GM21515 (cell line): ENCODE data around the gene OR6C4.
"Not testable (repeated sequence)": the region's sequence is repeated elsewhere in the genome, so short reads cannot be mapped to it uniquely, and the experiment has no call there.

Source experiments
- ATAC-seq: cut with Tn5 transposase; IDR thresholded peaks from one replicate; pipeline ENCODE4 v1.9.1; 2021; ENCODE audit not compliant: unreplicated experiment

Gene OR6C4

GRCh38 chr12:55549302-55549701, at the start of gene OR6C4:
Gene OR6C4 (plus strand): TSS chr12:55549602. CDS start chr12:55551227, 1,625 bp downstream.
- no peak for ATAC-seq

GRCh38 chr12:55499810-55500252, 49.6 kb upstream of the OR6C4 start:
- ATAC-seq: no peak

- no peak for ATAC-seq
These were observed 47.8 kb upstream of the OR6C4 start for GRCh38 chr12:55501601-55502000.

GRCh38 chr12:55515696-55516095, 33.7 kb upstream of the OR6C4 start:
- ATAC-seq: no peak

- ATAC-seq: no peak
These were observed 33.0 kb upstream of the OR6C4 start for GRCh38 chr12:55516391-55516790.

GRCh38 chr12:55548235-55548634, 1.2 kb upstream of the OR6C4 start:
- ATAC-seq: not testable (repeated sequence)

- no peak for ATAC-seq
These were observed 646 bp upstream of the OR6C4 start for GRCh38 chr12:55548756-55549155.

GRCh38 chr12:55554296-55554695, 4.9 kb downstream of the OR6C4 start:
- ATAC-seq: no peak

- ATAC-seq: not testable (repeated sequence)
These were observed 20.7 kb downstream of the OR6C4 start for GRCh38 chr12:55570060-55570459.

- ATAC-seq: not testable (repeated sequence)
These were observed 21.3 kb downstream of the OR6C4 start for GRCh38 chr12:55570689-55571088.

- ATAC-seq: no peak
These were observed 22.8 kb downstream of the OR6C4 start, which contains the start of gene OR2AP1 for GRCh38 chr12:55572168-55572567. Gene OR2AP1 (plus strand): TSS chr12:55572468. CDS start chr12:55574415, 1,947 bp downstream.

- ATAC-seq: no peak
These were observed 32.7 kb downstream of the OR6C4 start for GRCh38 chr12:55582066-55582465.

GRCh38 chr12:55585817-55586216, 36.4 kb downstream of the OR6C4 start:
- ATAC-seq: no peak

GRCh38 chr12:55590152-55590551, 40.8 kb downstream of the OR6C4 start:
- not testable (repeated sequence) for ATAC-seq
